Measurements from ENCODE around the gene SSH2.

DNA sequence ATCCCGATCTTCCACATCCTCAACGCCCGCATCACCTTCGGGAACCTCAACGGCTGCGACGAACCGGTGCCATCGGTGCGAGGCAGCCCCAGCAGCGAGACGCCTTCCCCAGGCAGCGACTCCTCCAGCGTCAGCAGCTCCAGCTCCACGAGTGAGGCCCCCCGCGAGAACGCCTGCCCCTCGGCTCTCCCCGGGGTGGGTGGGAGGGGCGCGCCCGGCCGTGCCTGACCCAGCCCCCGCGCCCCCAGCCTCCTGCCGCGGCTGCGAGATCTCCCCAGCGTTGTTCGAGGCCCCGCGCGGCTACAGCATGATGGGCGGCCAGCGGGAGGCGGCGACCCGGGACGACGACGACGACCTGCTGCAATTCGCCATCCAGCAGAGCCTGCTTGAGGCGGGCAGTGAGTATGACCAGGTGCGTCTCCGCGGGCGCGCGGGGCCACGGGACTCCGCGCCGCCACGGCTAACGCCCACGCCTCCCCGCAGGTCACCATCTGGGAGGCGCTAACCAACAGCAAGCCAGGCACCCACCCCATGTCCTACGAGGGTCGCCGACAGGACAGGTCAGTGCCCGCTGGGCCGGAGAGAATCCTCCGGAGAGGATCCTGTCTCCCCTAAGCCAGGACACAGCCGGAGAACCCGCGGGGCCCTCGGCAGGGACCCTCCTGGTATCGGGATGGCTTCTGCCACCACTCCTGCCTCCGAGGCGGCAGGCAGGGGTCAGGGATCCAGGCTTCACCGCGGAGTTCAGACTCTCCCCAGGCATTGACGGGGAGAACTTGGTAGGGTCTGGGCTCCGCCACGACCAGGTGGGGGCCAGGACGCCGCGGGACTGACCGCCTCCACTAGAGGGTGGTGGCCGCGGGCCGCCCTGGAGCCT is 317.4 kb downstream of the SSH2 start:
- TF ChIP-seq, protein P1, sequence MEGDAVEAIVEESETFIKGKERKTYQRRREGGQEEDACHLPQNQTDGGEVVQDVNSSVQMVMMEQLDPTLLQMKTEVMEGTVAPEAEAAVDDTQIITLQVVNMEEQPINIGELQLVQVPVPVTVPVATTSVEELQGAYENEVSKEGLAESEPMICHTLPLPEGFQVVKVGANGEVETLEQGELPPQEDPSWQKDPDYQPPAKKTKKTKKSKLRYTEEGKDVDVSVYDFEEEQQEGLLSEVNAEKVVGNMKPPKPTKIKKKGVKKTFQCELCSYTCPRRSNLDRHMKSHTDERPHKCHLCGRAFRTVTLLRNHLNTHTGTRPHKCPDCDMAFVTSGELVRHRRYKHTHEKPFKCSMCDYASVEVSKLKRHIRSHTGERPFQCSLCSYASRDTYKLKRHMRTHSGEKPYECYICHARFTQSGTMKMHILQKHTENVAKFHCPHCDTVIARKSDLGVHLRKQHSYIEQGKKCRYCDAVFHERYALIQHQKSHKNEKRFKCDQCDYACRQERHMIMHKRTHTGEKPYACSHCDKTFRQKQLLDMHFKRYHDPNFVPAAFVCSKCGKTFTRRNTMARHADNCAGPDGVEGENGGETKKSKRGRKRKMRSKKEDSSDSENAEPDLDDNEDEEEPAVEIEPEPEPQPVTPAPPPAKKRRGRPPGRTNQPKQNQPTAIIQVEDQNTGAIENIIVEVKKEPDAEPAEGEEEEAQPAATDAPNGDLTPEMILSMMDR (IDR thresholded peaks at IDR 0.05) = no peak
- no peak for TF ChIP-seq EZH2phosphoT487 (IDR thresholded peaks at IDR 0.05)
- TF ChIP-seq EZH2 (IDR thresholded peaks at IDR 0.05) = no peak

Measured in neural progenitor cell (in vitro differentiated cells).